ENCODE measurements around the gene SAMD4B.

SAMD4B gene

GRCh38 chr19:39400061-39400460 lies 57.8 kb downstream of the SAMD4B start:
- ATAC-seq (ENCODE audit: low read depth), result no peak
- no peaks in the 10 kb centered on the region for H3K27me3 ChIP-seq (ENCODE audit: insufficient read depth, poor library complexity, severe bottlenecking)
- H3K4me1 ChIP-seq (ENCODE audit: insufficient read depth, poor library complexity, severe bottlenecking), result peaks cover 39% of the 10 kb centered on the region
- H3K27ac ChIP-seq (ENCODE audit: poor library complexity, severe bottlenecking), result peak overlapping the region; percentile 98
- no peak for TF ChIP-seq CTCF (IDR thresholded peaks at IDR 0.05; ENCODE audit: poor library complexity, severe bottlenecking)
- no peak for DNase-seq (ENCODE audit: low spot score)
- H3K9me3 ChIP-seq (ENCODE audit: severe bottlenecking), result no peaks in the 10 kb centered on the region
- H3K36me3 ChIP-seq (ENCODE audit: low read depth), result peaks cover 7% of the 10 kb centered on the region
- no peak overlapping the region for H3K4me3 ChIP-seq (ENCODE audit: severe bottlenecking)

DNA sequence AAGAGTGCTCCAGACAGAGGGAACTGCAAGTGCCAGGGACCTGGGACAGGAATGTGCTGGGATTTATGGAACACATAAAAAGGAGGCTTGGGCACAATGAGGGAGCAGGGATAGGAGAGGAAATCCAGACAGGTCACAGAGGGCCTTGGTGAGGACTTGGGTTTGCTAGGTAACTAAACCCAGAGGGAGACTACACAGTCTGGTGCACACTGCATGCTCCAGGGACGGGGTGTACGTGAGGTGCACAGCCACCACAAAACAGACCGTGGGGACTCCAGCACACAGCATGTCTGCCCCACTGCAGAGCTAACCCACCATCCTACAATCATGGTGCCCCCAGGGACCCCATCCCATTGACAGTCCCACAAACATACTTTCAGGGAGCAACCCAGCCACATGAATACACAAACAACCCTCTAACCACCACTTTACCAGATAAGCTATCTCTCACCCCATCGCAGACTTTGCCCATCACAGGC lies 58.9 kb downstream of the SAMD4B start:
- Histone ChIP-seq H3K4me3 (ENCODE audit: severe bottlenecking) (no peak overlapping the region), H3K36me3 (ENCODE audit: low read depth) (peaks cover 4% of the 10 kb centered on the region), H3K9me3 (ENCODE audit: severe bottlenecking) (no peaks in the 10 kb centered on the region), H3K27me3 (ENCODE audit: insufficient read depth, poor library complexity, severe bottlenecking) (no peaks in the 10 kb centered on the region), H3K4me1 (ENCODE audit: insufficient read depth, poor library complexity, severe bottlenecking) (peaks cover 39% of the 10 kb centered on the region), H3K27ac (ENCODE audit: poor library complexity, severe bottlenecking) (peak overlapping the region; percentile 98)
- no peak for ATAC-seq (ENCODE audit: low read depth)
- DNase-seq (ENCODE audit: low spot score), result no peak
- no peak for TF ChIP-seq CTCF (IDR thresholded peaks at IDR 0.05; ENCODE audit: poor library complexity, severe bottlenecking)

DNA sequence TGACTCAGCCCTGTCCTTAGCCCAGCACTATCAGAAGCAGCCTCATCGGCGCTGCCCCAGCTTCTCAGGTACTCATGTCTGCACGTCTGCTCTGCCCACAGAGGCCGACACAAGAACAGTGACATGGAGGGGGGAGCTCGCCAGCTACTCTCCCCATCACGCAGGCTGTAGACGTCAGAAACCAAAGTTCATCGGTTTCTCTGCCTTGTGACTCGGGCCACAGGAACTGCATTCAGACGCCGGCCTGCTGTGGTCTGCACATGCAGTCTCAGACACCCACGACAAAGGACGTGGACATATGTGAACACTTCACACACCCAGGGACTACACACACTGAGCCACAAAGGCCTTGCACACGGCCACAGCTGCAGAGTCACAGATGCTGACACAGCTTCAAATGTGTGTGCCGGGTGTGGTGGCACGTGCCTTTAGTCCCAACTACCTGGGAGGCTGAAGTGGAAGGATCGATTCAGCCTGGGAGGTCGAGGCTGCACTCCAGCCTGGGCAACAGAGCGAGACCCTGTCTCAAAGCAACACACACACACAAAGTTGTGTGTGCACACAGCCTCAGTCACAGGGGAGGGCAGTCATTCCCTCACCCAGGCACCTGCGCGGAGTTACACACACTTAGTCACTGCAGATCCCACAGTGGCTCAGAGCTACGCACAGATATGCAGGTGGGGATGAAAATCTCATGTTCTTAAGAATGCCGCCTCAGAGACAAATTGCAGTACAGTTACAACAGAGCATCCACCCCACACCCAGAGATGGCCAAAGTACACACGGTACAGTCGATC lies 59.5 kb downstream of the SAMD4B start:
- Histone ChIP-seq H3K27me3 (ENCODE audit: insufficient read depth, poor library complexity, severe bottlenecking) (no peaks in the 10 kb centered on the region), H3K36me3 (ENCODE audit: low read depth) (peaks cover 4% of the 10 kb centered on the region; the same call in 1 of the 2 replicates), H3K4me3 (ENCODE audit: severe bottlenecking) (no peak overlapping the region), H3K27ac (ENCODE audit: poor library complexity, severe bottlenecking) (peak overlapping the region; percentile 98), H3K9me3 (ENCODE audit: severe bottlenecking) (no peaks in the 10 kb centered on the region), H3K4me1 (ENCODE audit: insufficient read depth, poor library complexity, severe bottlenecking) (peaks cover 39% of the 10 kb centered on the region)
- DNase-seq (ENCODE audit: low spot score), result no peak
- TF ChIP-seq CTCF (IDR thresholded peaks at IDR 0.05; ENCODE audit: poor library complexity, severe bottlenecking), result no peak
- ATAC-seq (ENCODE audit: low read depth), result peak; percentile 43

GRCh38 chr19:39402346-39403300 lies 60.4 kb downstream of the SAMD4B start:
- Histone ChIP-seq H3K36me3 (ENCODE audit: low read depth) (peaks cover 13% of the 10 kb centered on the region), H3K27ac (ENCODE audit: poor library complexity, severe bottlenecking) (peak overlapping the region; percentile 98), H3K4me3 (ENCODE audit: severe bottlenecking) (peak overlapping the region; percentile 20), H3K4me1 (ENCODE audit: insufficient read depth, poor library complexity, severe bottlenecking) (peaks cover 37% of the 10 kb centered on the region), H3K27me3 (ENCODE audit: insufficient read depth, poor library complexity, severe bottlenecking) (no peaks in the 10 kb centered on the region), H3K9me3 (ENCODE audit: severe bottlenecking) (no peaks in the 10 kb centered on the region)
- 0 out of 3 replicates have a peak, but pooled peaks have one; percentile 0 for ATAC-seq (ENCODE audit: low read depth)
- no peak for DNase-seq (ENCODE audit: low spot score)
- no peak for TF ChIP-seq CTCF (IDR thresholded peaks at IDR 0.05; ENCODE audit: poor library complexity, severe bottlenecking)
